Stimulated activated effector memory CD8-positive, alpha-beta T cell treated with anti-CD3 and anti-CD28 coated beads, Interleukin-12 subunit alpha, Interleukin-12 subunit beta, amount 100 ng/mL, for 72 hours (primary cell): Measurements from ENCODE around the gene PLCB2.

Experiments
- ATAC-seq: fragments of 150-1000 bp; cut with Tn5 transposase; 2 replicates; pipeline ENCODE4 v1.10.0; 2021
- DNase-seq, 2 donors: peaks; one replicate each; pipeline ENCODE4 v3.0.0; 2021 to 2022; ENCODE audit warnings: low spot score in 2 of 2
- H3K27ac Mint-ChIP-seq: one replicate; pipeline ENCODE4 v1.8.0; 2022; ENCODE audit warnings: mild to moderate bottlenecking, mixed read lengths
- H3K36me3 Mint-ChIP-seq: one replicate; pipeline ENCODE4 v1.8.0; 2022; ENCODE audit warnings: mild to moderate bottlenecking, mixed read lengths
- H3K4me1 Mint-ChIP-seq: one replicate; pipeline ENCODE4 v1.8.0; 2022; ENCODE audit warnings: mixed read lengths
- H3K4me3 Mint-ChIP-seq: one replicate; pipeline ENCODE4 v1.8.0; 2022; ENCODE audit warnings: mild to moderate bottlenecking, mixed read lengths
- H3K9me3 Mint-ChIP-seq: one replicate; pipeline ENCODE4 v1.8.0; 2022; ENCODE audit warnings: mixed read lengths

The PLCB2 gene

DNA sequence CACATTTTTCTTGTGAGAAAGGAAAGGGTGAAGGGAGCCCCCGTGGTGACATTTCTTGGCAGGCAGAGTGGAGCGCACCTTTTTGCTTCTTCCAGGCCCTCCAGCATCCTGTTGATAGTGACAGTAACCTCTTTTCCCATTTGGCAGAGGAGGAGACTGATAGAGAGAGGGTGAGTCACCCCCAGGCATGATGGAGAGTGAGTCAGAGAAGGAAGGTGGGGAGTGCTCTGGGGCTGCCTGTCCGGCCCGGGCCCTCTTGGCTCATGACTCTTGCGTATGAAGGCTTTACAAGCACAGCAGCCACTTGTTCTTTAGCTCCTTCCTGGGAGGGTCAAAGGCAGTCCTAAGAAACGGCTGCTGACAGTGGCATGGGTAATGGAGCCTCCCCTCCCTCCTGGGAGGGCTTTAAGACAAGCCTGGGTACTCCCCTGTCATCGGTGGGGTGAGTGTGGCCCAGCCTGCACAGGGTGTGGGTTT lies 40.9 kb downstream of the PLCB2 start:
- H3K27ac Mint-ChIP-seq = no peak overlapping the region
- H3K9me3 Mint-ChIP-seq = no peaks in the 10 kb centered on the region

DNA sequence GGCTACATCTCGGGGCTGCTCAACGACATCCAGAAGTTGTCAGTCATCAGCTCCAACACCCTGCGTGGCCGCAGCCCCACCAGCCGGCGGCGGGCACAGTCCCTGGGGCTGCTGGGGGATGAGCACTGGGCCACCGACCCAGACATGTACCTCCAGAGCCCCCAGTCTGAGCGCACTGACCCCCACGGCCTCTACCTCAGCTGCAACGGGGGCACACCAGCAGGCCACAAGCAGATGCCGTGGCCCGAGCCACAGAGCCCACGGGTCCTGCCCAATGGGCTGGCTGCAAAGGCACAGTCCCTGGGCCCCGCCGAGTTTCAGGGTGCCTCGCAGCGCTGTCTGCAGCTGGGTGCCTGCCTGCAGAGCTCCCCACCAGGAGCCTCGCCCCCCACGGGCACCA lies 41.9 kb downstream of the PLCB2 start:
- ATAC-seq (no peak), DNase-seq (no peak)
- Mint-ChIP-seq H3K4me1 (no peaks in the 10 kb centered on the region), H3K4me3 (no peak overlapping the region), H3K27ac (no peak overlapping the region), H3K36me3 (no peaks in the 10 kb centered on the region), H3K9me3 (no peaks in the 10 kb centered on the region)

More for the DNA sequence above, 40.9 kb downstream of the PLCB2 start:
- Mint-ChIP-seq H3K36me3 (no peaks in the 10 kb centered on the region), H3K4me3 (no peak overlapping the region), H3K4me1 (no peaks in the 10 kb centered on the region)
- ATAC-seq (peak; percentile 66), DNase-seq (no peak)

DNA sequence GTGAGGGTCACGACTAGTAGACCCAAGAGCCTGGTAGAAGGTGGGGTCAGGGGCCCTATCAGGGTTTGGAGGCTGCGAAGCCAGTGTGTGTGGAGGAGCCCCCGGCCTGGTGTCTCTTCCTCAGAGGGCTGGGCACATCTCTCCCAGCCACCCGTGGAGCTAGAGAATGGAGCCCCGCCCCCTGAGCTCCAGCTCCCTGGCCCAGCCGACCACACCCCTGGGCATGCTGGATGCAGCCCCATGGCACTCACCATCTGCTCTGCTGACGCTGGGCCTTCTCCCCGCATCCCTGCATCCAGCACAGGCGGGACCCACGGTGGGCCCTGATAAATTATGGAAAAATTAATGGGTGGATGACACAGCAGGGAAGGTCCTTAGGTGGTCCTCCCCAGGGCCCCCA lies 42.4 kb downstream of the PLCB2 start:
- Mint-ChIP-seq H3K27ac (no peak overlapping the region), H3K36me3 (no peaks in the 10 kb centered on the region), H3K9me3 (no peaks in the 10 kb centered on the region), H3K4me1 (no peaks in the 10 kb centered on the region), H3K4me3 (no peak overlapping the region)
- no peak for ATAC-seq
- DNase-seq = no peak

DNA sequence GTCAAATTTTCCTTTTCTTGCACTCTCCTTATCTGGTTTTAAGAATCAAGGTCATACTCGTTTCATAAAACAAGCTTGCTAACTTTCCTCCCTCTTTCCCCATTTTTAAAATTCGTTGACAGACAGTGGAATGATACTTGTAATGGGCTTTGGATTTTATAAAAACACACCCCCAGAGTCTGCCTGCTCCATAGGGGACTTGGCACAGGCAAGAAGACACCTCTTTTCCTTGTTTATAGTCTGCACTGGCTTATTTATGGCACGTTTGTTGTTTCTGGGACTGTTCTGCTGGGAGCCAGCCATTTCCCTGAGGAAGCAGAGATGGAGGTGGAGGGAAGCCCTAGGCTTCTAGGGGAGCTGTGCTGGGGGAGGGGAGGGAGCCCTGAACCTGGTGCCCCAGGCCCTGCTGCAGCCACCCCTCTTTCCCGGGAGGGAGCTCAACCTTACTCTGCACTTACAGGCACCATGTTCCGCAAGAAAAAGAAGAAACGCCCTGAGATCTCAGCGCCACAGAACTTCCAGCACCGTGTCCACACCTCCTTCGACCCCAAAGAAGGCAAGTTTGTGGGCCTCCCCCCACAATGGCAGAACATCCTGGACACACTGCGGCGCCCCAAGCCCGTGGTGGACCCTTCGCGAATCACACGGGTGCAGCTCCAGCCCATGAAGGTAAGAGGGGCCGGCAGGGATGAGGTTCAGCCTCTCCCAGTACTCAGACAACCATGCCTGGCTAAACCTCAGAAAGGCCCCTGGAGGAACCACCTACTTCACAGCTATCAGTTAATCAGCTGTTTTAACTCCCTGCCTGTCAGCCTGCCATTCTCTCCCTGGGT lies 43.2 kb downstream of the PLCB2 start:
- H3K4me3 Mint-ChIP-seq = no peak overlapping the region
- no peaks in the 10 kb centered on the region for H3K4me1 Mint-ChIP-seq
- H3K9me3 Mint-ChIP-seq = no peaks in the 10 kb centered on the region
- ATAC-seq = no peak
- no peak overlapping the region for H3K27ac Mint-ChIP-seq
- no peaks in the 10 kb centered on the region for H3K36me3 Mint-ChIP-seq
- no peak for DNase-seq

DNA sequence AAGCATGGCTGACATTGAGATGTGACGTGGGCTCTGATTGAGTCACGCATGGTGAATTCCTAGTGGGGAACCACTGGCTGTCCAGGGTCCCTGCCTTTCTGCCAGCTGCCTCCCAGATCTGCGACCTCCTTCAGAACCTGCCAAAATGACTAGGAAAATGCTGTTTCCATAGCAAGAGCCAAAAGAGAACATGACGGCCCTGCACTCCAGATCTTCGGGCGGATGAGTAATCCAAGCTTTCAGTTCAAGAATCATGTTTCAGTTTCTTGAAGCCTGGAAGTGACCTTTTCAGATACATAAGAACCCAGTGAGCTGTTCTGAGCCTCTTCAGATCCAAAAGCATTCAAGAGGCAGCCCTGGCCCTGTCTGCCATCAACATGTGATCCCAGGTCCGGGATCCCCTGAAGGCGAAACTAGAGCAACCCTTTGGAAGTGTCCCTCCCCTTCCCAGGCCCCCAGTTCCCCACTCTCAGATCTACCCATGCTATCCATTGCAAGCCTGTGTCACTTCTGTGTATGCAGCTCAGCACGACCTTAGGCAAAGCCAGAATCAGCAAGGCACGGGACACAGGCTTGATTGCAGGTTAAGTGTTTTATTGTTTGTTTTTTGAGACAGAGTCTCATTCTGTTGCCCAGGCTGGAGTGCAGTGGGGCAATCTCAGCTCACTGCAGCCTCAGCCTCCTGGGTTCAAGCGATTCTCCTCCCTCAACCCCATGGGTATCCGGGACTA lies 44.5 kb downstream of the PLCB2 start:
- DNase-seq (no peak), ATAC-seq (no peak)
- Mint-ChIP-seq H3K4me1 (no peaks in the 10 kb centered on the region), H3K9me3 (no peaks in the 10 kb centered on the region), H3K36me3 (no peaks in the 10 kb centered on the region), H3K27ac (no peak overlapping the region), H3K4me3 (no peak overlapping the region)

DNA sequence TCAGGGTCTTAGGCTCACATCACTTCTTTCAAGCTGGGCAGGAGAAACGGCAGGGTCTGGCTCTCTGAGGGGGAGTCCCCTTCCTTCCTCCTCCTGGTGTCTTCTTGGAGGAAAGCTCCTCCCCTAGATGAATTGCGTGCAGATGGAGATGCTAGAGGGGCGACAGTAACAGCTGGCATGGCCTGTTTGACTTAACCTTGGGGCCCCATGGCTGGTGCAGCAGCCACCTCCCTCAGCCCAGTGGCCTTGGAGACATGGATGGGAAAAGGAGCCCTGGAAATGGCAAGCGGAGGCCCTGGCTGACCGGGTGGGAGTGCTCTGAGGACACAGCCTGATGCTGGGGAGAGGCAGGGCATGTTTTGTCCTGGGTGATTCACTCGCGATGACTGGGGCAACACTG lies 48.7 kb downstream of the PLCB2 start:
- ATAC-seq = no peak
- no peak overlapping the region for H3K4me3 Mint-ChIP-seq
- no peaks in the 10 kb centered on the region for H3K9me3 Mint-ChIP-seq
- H3K4me1 Mint-ChIP-seq = peaks cover 11% of the 10 kb centered on the region
- no peaks in the 10 kb centered on the region for H3K36me3 Mint-ChIP-seq
- no peak for DNase-seq
- no peak overlapping the region for H3K27ac Mint-ChIP-seq

DNA sequence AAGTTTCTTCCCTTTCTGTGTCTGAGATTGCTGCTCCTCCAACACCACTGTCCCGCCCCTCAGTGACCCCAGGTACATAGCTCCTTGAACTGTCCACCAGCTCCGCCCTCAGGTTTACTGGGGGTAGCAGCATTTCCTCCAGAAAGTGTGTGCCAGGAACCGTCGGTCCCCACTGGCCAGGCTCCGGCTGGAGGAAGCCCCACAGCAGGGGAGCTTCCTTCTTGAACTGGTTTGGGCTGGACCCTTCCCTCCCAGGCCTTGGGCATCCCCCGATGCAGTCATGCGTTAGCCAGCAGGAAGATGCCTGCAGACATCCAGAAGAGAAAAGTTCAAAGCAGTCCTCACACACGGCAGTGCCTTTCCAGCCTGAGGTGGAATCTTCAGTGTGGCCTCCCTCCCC lies 49.2 kb downstream of the PLCB2 start:
- Mint-ChIP-seq H3K9me3 (no peaks in the 10 kb centered on the region), H3K4me1 (peaks cover 16% of the 10 kb centered on the region), H3K4me3 (no peak overlapping the region), H3K27ac (no peak overlapping the region), H3K36me3 (no peaks in the 10 kb centered on the region)
- DNase-seq (no peak), ATAC-seq (no peak)

DNA sequence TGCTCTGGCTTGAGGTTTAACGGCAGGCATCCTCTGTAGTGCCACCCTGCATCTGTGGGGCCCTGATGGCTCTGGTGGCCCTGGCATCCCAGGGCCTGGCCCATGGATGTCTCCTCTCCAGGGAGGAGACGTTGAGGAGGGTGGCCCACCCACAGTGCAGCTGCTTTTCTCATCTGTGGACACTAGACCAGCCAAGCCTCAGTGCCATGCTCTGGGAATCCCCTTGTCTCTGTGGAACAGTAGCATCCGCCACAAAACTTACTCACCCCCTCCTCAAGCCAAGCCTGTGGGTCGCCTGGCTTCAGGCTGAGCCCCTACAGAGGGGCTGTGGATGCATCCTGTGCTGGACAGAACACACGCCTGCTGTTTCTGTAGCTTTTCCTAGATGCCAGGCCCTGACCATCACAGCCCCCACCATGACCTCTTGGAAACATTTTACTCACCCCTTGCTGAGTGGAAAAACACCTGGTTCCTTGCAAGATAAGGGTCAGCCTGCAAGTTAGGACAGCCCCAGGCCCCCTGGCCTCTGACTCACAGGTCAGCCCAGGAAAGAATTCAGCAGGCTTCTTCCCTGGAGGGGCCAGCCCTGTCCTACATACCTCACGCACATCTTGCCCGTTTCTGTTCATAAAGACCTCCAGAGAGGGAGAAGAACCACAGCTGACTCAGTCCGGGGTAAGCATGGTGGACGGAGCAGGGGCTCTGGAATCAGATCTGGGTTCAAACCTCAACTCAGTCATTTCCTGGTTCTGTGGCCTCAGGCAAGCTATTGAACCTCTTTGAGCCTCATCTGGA lies 49.9 kb downstream of the PLCB2 start:
- peak overlapping the region; percentile 48 for H3K27ac Mint-ChIP-seq
- H3K4me3 Mint-ChIP-seq = no peak overlapping the region
- no peaks in the 10 kb centered on the region for H3K36me3 Mint-ChIP-seq
- no peaks in the 10 kb centered on the region for H3K9me3 Mint-ChIP-seq
- ATAC-seq (no peak), DNase-seq (no peak)
- H3K4me1 Mint-ChIP-seq = peaks cover 23% of the 10 kb centered on the region

DNA sequence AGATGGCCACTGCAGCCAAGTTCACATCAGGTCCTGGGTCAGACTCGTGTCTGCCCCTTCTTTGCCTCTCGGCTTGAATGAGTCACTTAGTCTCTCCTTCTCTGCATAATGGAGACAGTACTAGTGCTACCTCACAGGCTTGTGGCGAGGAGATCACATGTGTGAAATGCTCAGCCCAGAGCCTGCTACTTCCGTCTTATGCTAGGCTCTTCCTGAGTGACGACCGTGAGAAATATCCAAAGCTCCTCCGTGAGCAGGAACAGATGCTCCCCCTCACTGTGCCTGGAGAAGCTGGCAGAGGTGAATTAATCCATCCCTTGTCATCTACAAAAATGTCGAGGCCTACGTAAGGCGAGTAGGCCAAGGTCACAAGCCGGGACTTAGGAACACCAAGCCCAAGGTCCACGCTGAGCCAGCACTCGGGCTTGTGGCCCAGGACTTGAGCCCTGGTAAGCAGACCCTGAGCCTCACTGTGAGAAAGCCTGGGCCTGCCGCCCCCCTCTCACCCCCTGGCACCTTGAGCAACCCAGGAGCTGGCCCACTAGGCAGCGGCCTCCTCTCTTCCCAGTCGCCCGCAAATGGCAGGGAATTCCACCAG lies 51.0 kb downstream of the PLCB2 start:
- ATAC-seq = peak; percentile 84
- Mint-ChIP-seq H3K36me3 (no peaks in the 10 kb centered on the region), H3K4me1 (peaks cover 24% of the 10 kb centered on the region), H3K27ac (peak overlapping the region; percentile 48), H3K9me3 (no peaks in the 10 kb centered on the region), H3K4me3 (no peak overlapping the region)
- DNase-seq = no peak

DNA sequence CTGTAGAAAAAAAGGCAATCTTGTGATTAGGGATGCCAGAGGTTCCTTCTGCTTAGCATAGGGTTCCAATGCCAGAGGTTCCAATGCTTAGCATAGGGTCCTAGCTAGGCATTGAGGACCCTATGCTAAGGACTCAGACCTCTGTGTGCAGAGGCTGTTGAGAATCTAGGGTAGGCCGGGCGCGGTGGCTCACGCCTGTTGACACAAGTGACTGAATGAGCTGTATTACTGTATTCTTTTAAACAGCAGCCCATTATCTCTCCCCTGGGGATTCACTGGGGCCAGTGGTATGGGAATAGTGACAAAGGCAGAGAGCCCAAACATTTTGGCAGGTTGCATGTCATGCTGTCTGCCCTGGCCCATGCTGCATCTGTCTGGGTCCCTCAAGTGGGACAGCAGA lies 52.7 kb downstream of the PLCB2 start:
- no peaks in the 10 kb centered on the region for H3K36me3 Mint-ChIP-seq
- peaks cover 24% of the 10 kb centered on the region for H3K4me1 Mint-ChIP-seq

DNA sequence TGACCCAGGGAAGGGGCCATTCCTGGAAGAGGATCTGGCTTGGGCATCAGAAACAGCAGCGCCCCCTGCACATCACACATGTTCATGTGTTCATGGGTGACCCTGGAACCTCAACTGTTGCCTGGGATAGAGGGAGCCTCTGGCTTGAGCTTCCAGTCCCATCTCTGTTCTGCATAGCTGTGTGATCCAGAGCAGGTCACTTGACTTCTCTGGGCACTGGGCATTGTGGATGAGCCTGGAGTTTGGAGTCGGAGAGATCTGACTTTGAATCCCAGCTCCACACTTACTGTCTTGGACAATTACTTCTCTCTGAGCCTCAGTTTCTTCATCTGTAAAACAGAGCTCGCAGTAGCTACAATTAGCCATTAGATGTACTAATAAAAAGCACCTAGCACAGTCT lies 53.3 kb downstream of the PLCB2 start:
- DNase-seq (no peak), ATAC-seq (no peak)
- H3K27ac Mint-ChIP-seq = no peak overlapping the region
- H3K4me3 Mint-ChIP-seq = no peak overlapping the region
- no peaks in the 10 kb centered on the region for H3K36me3 Mint-ChIP-seq
- peaks cover 24% of the 10 kb centered on the region for H3K4me1 Mint-ChIP-seq
- H3K9me3 Mint-ChIP-seq = no peaks in the 10 kb centered on the region

More for the DNA sequence above, 52.7 kb downstream of the PLCB2 start:
- no peaks in the 10 kb centered on the region for H3K9me3 Mint-ChIP-seq
- no peak for ATAC-seq
- H3K4me3 Mint-ChIP-seq = no peak overlapping the region
- H3K27ac Mint-ChIP-seq = no peak overlapping the region
- no peak for DNase-seq

DNA sequence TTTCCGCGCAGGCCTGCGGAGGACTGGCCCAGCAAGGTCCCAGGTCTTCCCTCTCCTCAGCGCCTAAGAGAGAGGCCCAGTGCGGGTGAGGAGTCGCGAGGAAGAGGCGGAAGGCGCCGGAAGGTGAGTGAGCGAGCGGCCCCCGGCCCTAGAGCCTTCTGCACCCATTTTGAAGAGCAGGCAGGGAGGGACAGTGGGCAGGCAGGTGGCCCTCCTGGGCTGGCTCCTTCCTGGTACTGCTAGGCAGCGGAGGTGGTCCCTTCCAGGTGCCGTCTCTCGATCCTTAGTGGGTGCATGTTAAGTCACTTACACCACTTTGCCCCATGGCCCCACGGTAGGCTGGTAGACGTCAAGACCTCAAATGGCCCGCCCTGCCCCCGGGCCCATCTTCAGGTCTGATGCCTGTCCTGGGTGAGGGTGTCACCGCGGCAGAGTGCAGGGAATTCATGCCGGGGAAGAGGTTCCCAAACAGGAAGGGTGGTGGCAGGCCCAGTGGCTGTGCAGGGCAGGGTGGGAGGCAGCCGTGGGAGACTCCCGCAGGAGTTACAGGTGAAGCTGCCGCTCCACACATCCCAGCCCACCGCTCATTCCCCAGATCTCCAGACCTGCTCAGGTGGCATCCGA lies 54.5 kb downstream of the PLCB2 start:
- peaks cover 24% of the 10 kb centered on the region for H3K4me1 Mint-ChIP-seq
- no peak overlapping the region for H3K27ac Mint-ChIP-seq
- no peak for ATAC-seq
- H3K4me3 Mint-ChIP-seq = peak overlapping the region; percentile 78
- no peak for DNase-seq
- H3K9me3 Mint-ChIP-seq = no peaks in the 10 kb centered on the region
- no peaks in the 10 kb centered on the region for H3K36me3 Mint-ChIP-seq

DNA sequence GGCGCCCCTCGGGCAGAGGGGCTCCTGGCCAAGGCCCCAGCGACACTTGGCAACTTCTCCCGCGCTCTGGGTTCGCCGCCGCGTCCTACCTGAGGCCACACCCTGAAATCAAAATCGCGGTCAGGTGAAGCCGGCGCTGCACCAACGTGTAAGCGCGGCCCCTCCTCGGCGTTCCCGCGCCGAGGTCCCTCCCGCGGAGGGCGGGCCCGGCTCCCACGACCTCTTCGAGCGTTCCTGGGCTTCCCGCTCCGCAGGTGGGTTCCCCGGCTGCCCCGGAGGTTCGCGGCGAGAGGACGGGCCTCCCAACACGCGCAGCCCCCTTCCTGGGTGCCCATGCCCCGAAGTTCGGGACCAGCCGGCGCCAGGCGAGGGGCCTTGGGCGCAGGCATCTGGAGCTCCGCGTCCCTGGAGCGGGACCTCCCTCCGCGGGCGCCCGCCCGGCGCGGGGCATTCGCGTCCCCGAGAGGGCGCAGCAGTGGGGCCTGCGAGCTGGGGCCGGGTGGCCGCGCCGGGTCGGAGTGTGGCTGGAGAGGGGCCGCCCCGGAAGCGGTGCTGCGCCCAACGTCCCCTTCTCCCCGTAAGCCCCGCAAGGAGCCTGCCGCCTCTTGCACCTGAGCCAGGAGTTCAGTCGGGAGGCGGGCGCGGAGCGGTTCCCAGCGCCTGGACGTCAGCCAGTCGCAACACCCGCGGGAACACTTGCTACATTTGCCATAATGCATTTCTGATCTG lies 55.1 kb downstream of the PLCB2 start:
- ATAC-seq (peak; percentile 59), DNase-seq (peak in 1 of 2 donors; percentile 58)
- no peaks in the 10 kb centered on the region for H3K9me3 Mint-ChIP-seq
- H3K4me1 Mint-ChIP-seq = peaks cover 24% of the 10 kb centered on the region
- H3K27ac Mint-ChIP-seq = no peak overlapping the region
- H3K36me3 Mint-ChIP-seq = no peaks in the 10 kb centered on the region
- peak overlapping the region; percentile 78 for H3K4me3 Mint-ChIP-seq

DNA sequence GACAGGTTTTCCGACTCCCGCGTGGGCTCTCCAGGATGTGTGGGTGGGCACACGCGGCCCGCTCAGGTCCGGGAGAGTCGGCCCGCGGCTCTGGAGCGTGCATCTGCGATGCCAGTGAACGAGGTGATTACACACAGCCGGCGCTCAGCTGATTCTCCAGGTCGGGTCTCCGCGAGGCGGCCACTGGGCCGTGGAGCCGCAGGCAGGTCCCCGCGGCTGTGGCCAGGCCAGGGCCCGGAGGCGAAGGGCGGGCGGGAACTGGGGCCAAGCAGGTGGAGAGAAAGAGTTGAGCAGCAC lies 55.6 kb downstream of the PLCB2 start:
- Mint-ChIP-seq H3K36me3 (no peaks in the 10 kb centered on the region), H3K4me3 (peak overlapping the region; percentile 78), H3K9me3 (no peaks in the 10 kb centered on the region), H3K27ac (no peak overlapping the region), H3K4me1 (peaks cover 20% of the 10 kb centered on the region)
- DNase-seq = no peak
- ATAC-seq = no peak
